Endodermal cell (in vitro differentiated cells): ENCODE measurements around the gene FBN2. TPM values are rescaled to one million over a fixed set of nuclear protein-coding genes. Genes with fewer than 3 reads are reported as not detected.

Experiments
- DNase-seq: peaks from one replicate; pipeline ENCODE4 v3.0.0-alpha.2; 2017
- H3K27ac ChIP-seq: 2 replicates; pipeline ENCODE4 v1.5.1; 2013; ENCODE audit warnings: mild to moderate bottlenecking, low read depth, low read length, moderate library complexity
- H3K27me3 ChIP-seq: 2 replicates; pipeline ENCODE4 v1.6.1; 2013; ENCODE audit warnings: mild to moderate bottlenecking, low read length, moderate library complexity; ENCODE audit not compliant: insufficient read depth, control insufficient read depth, poor library complexity, severe bottlenecking
- H3K36me3 ChIP-seq: 2 replicates; pipeline ENCODE4 v1.7.0; 2013; ENCODE audit warnings: mild to moderate bottlenecking, low read length, moderate library complexity; ENCODE audit not compliant: control insufficient read depth, insufficient read depth
- H3K4me1 ChIP-seq: one replicate; pipeline ENCODE4 v1.7.0; 2013; ENCODE audit warnings: low read length; ENCODE audit not compliant: control insufficient read depth, insufficient read depth
- H3K4me3 ChIP-seq: 2 replicates; pipeline ENCODE4 v1.5.1; 2013; ENCODE audit warnings: mild to moderate bottlenecking, low read length, moderate library complexity
- H3K9ac ChIP-seq: 2 replicates; pipeline ENCODE4 v1.6.1; 2013; ENCODE audit warnings: mild to moderate bottlenecking, low read length, moderate library complexity; ENCODE audit not compliant: poor library complexity, severe bottlenecking; ENCODE audit errors: extremely low read depth
- H3K9me3 ChIP-seq: 2 replicates; pipeline ENCODE4 v1.6.1; 2013; ENCODE audit warnings: mild to moderate bottlenecking, low read length, moderate library complexity; ENCODE audit not compliant: control insufficient read depth
- H3K27ac Mint-ChIP-seq: 2 replicates; pipeline ENCODE4 v1.8.0; 2020; ENCODE audit warnings: mixed read lengths
- H3K27me3 Mint-ChIP-seq: 2 replicates; pipeline ENCODE4 v1.8.0; 2021; ENCODE audit warnings: mild to moderate bottlenecking, mixed read lengths; ENCODE audit not compliant: insufficient read depth
- H3K36me3 Mint-ChIP-seq: 2 replicates; pipeline ENCODE4 v1.8.0; 2020; ENCODE audit warnings: low read depth, mixed read lengths
- H3K4me1 Mint-ChIP-seq: 2 replicates; pipeline ENCODE4 v1.8.0; 2020; ENCODE audit warnings: mixed read lengths
- H3K4me3 Mint-ChIP-seq: 2 replicates; pipeline ENCODE4 v1.8.0; 2020; ENCODE audit warnings: mild to moderate bottlenecking, moderate library complexity, mixed read lengths
- H3K9me3 Mint-ChIP-seq: 2 replicates; pipeline ENCODE4 v1.8.0; 2020; ENCODE audit warnings: mild to moderate bottlenecking, mixed read lengths
- WGBS, 2 experiments: methylation state at CpG; one replicate each; pipeline versions ENCODE4 v1.1.5 to v1.1.7; 2013; ENCODE audit warnings: missing lambda C conversion rate in 2 of 2, mixed read lengths in 1 of 2; ENCODE audit not compliant: insufficient coverage in 1 of 2, insufficient read length in 1 of 2; 5-methylcytosine and 5-hydroxymethylcytosine counted together
- total RNA-seq, 2 donors: library from RNA; stranded (reverse); fragmentation: NEBNext Ultra II Directional in 1 of 2; extraction: Animal tissue kit (Norgen Biotek cat#: 25700) in 1 of 2; gene quantifications; 2 replicates in 1 of 2; 3 replicates in 1 of 2; pipeline ENCODE4 v1.2.1, GENCODE V29; 2021
- TF ChIP-seq, protein P1 (sequence below): fragments of 200-600 bp; sonication (generic); conservative IDR thresholded peaks from 2 replicates; pipeline ENCODE4 v1.5.0; 2021; ENCODE audit warnings: antibody characterized with exemption, mild to moderate bottlenecking

The FBN2 gene
- total RNA-seq, 2 donors from 2014 or later = 131 to 212 TPM

DNA sequence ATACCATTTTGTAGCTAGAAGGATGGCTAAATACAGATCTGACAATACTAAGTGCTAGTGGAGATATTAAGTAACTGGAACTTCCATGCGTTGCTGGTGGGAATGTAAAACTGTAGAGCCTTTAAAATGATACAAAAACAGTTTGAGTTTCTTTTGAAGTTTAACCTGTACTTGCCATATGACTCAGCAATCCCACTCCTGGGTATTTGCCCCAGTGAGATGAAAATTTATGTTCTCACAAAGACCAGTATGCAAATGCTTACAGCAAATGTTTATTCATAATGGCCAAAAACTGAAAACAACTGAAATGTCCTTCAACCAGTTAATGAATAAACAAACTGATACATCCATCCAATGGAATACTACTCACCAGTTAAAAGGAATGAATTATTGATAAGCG lies 317.2 kb downstream of the FBN2 start:
- no peaks in the 10 kb centered on the region for H3K27me3 ChIP-seq
- TF ChIP-seq, protein P1, sequence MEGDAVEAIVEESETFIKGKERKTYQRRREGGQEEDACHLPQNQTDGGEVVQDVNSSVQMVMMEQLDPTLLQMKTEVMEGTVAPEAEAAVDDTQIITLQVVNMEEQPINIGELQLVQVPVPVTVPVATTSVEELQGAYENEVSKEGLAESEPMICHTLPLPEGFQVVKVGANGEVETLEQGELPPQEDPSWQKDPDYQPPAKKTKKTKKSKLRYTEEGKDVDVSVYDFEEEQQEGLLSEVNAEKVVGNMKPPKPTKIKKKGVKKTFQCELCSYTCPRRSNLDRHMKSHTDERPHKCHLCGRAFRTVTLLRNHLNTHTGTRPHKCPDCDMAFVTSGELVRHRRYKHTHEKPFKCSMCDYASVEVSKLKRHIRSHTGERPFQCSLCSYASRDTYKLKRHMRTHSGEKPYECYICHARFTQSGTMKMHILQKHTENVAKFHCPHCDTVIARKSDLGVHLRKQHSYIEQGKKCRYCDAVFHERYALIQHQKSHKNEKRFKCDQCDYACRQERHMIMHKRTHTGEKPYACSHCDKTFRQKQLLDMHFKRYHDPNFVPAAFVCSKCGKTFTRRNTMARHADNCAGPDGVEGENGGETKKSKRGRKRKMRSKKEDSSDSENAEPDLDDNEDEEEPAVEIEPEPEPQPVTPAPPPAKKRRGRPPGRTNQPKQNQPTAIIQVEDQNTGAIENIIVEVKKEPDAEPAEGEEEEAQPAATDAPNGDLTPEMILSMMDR = no peak
- H3K9me3 Mint-ChIP-seq = no peaks in the 10 kb centered on the region
- no peak for DNase-seq
- no peak overlapping the region for H3K27ac Mint-ChIP-seq
- peaks cover 21% of the 10 kb centered on the region for H3K4me1 Mint-ChIP-seq
- no peak overlapping the region for H3K9ac ChIP-seq
- no peaks in the 10 kb centered on the region for H3K36me3 Mint-ChIP-seq
- H3K4me1 ChIP-seq = no peaks in the 10 kb centered on the region
- no peak overlapping the region for H3K4me3 Mint-ChIP-seq
- no peak overlapping the region for H3K27ac ChIP-seq
- no peaks in the 10 kb centered on the region for H3K36me3 ChIP-seq
- 92 to 100% methylated on average over 2 of the region's 2 CpGs for WGBS, 2 experiments
- H3K4me3 ChIP-seq = no peak overlapping the region
- no peaks in the 10 kb centered on the region for H3K27me3 Mint-ChIP-seq
- peaks cover 6% of the 10 kb centered on the region for H3K9me3 ChIP-seq

DNA sequence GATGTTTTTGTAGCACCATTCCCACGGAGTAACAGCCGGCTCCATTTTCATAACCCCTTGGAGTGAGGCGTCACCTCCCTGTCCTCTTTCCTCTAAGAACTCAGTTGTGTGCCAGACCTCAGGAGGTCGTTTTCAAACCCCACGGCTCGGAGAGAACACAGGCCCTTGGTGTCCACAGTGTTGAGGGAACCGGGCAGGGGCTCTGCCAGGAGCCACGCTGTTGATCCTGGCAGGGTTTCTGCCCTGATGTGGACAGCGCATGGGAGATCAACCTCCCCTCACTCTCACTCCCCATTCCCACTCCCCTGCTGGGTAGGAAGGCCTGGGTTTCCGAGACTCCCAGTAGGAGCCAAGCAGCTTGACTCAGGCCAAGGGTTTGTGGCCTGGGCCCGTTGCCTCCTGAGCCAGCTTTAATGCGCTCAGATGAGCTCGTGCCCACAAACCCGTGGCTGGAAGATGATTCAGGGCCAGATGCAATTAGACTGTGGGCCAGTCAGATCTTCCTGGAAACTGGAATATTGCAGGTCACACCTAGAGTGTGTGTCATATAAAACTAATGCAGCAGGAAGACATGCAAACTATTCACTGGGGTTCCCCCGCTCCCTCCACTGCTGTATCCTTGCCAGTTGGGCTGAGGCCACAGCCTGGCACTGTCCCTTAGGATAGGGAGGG lies 321.0 kb downstream of the FBN2 start:
- H3K4me1 ChIP-seq = no peaks in the 10 kb centered on the region
- H3K4me3 ChIP-seq = no peak overlapping the region
- WGBS, 2 experiments = 87% methylated on average over 12 to 15 of the region's 15 CpGs
- peaks cover 6% of the 10 kb centered on the region for H3K9me3 ChIP-seq
- no peak for DNase-seq
- H3K27ac Mint-ChIP-seq = no peak overlapping the region
- no peaks in the 10 kb centered on the region for H3K27me3 ChIP-seq
- peaks cover 11% of the 10 kb centered on the region for H3K4me1 Mint-ChIP-seq
- H3K9ac ChIP-seq = no peak overlapping the region
- no peaks in the 10 kb centered on the region for H3K36me3 ChIP-seq
- TF ChIP-seq, protein P1 = no peak
- H3K9me3 Mint-ChIP-seq = no peaks in the 10 kb centered on the region
- no peak overlapping the region for H3K4me3 Mint-ChIP-seq
- peaks cover 1% of the 10 kb centered on the region for H3K27me3 Mint-ChIP-seq
- no peaks in the 10 kb centered on the region for H3K36me3 Mint-ChIP-seq
- no peak overlapping the region for H3K27ac ChIP-seq

DNA sequence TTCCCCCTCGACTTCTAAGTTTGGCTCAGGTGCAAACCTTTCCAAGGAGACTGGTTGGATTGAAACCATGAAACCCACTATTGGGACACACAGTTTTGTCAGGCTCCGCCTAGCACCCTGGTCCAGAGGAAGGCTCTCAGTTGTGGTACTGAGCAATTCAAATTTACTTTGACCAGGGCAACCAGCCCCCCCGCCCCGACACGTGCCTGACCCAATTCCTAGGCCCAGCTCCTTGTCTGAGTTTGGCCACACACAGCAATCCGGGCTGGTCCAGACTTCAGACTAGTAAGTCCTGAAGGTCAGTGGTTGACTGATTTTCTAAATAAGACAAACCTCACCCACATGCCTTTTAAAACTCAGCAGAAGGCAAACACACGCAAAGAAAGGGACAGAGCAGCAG lies 321.8 kb downstream of the FBN2 start:
- H3K9me3 ChIP-seq = peaks cover 6% of the 10 kb centered on the region
- no peak overlapping the region for H3K27ac Mint-ChIP-seq
- H3K27me3 Mint-ChIP-seq = peaks cover 3% of the 10 kb centered on the region
- no peak overlapping the region for H3K9ac ChIP-seq
- peaks cover 8% of the 10 kb centered on the region for H3K4me1 Mint-ChIP-seq
- TF ChIP-seq, protein P1 = no peak
- H3K27me3 ChIP-seq = no peaks in the 10 kb centered on the region
- H3K4me3 Mint-ChIP-seq = no peak overlapping the region
- 84 to 91% methylated on average over 3 to 7 of the region's 7 CpGs for WGBS, 2 experiments
- H3K27ac ChIP-seq = no peak overlapping the region
- H3K36me3 ChIP-seq = no peaks in the 10 kb centered on the region
- no peak for DNase-seq
- H3K4me1 ChIP-seq = no peaks in the 10 kb centered on the region
- H3K9me3 Mint-ChIP-seq = no peaks in the 10 kb centered on the region
- no peaks in the 10 kb centered on the region for H3K36me3 Mint-ChIP-seq
- no peak overlapping the region for H3K4me3 ChIP-seq
